ENCODE data around the gene A2M. TPM values are rescaled to one million over a fixed set of nuclear protein-coding genes. Genes with fewer than 3 reads are reported as not detected.

A2M gene
- total and polyA plus RNA-seq, 9 of the 15 experiments (the other 6 are each of a cell fraction or from before 2014, with no cell fraction given), result 0.08 to 2.3 TPM; not detected in 7

- H3K27me3 ChIP-seq (ENCODE audit: control insufficient read depth in 2 of 2, insufficient read depth in 2 of 2, low read length in 2 of 2), result peaks cover 0 to 1% of the 10 kb centered on the region in 2 experiments; a peak in 1 of 5 replicates
- 0% methylated on average over 1 of the region's 1 CpG for WGBS (ENCODE audit: insufficient coverage, low coverage, missing lambda C conversion rate)
- no peak for TF ChIP-seq TGIF2 (CRISPR knock-in tag; IDR thresholded peaks at IDR 0.05)
- TF ChIP-seq ZC3H11A (IDR thresholded peaks at IDR 0.05; ENCODE audit: low read depth, low read length), result no peak
- no peak for TF ChIP-seq MTF1 (CRISPR knock-in tag; IDR thresholded peaks at IDR 0.05; ENCODE audit: borderline replicate concordance)
- no peak for TF ChIP-seq RREB1 (CRISPR knock-in tag; IDR thresholded peaks at IDR 0.05)
- TF ChIP-seq CBX8 (IDR thresholded peaks at IDR 0.05; ENCODE audit: borderline replicate concordance, extremely low read depth, low read depth, low read length, poor library complexity, severe bottlenecking), result no peak
- no peaks in the 10 kb centered on the region for H3K79me2 ChIP-seq (ENCODE audit: control insufficient read depth, insufficient read depth, low read length)
- no peaks in the 10 kb centered on the region for H3K9me1 ChIP-seq (ENCODE audit: control insufficient read depth, insufficient read depth, low read length)
- no peak overlapping the region for H2AFZ ChIP-seq (ENCODE audit: low read depth, low read length)
- no peak for FAIRE-seq
- H3K9me3 ChIP-seq (replicated peaks; ENCODE audit: control insufficient read depth, insufficient read depth, low read depth, low read length), result no peaks in the 10 kb centered on the region
- H3K4me1 ChIP-seq (replicated peaks in 1 of 2; ENCODE audit: control insufficient read depth in 2 of 2, insufficient read depth in 2 of 2, low read length in 2 of 2), result no peaks in the 10 kb centered on the region
- intact Hi-C loops (cut with micrococcal nuclease), result no loop called here
- H4K20me1 ChIP-seq (replicated peaks; ENCODE audit: control insufficient read depth, insufficient read depth, low read length), result no peaks in the 10 kb centered on the region
- in situ Hi-C loops (cut with MboI), result no loop called here
- no peak overlapping the region for H3K4me3 ChIP-seq
- H3K4me2 ChIP-seq (ENCODE audit: insufficient read depth, low read length), result no peak overlapping the region
- CTCF ChIA-PET (ENCODE audit: low intra/inter-chr PET ratio), result no interaction called here
- BruUV-seq (replicated peaks), result no TSS peak
- no peak for ATAC-seq
- H3K36me3 ChIP-seq (ENCODE audit: control insufficient read depth, insufficient read depth, low read length), result no peaks in the 10 kb centered on the region
- POLR2A ChIA-PET, result no interaction called here
- no peak overlapping the region for H3K27ac ChIP-seq (ENCODE audit: extremely low read depth, low read depth, low read length)
- no peak overlapping the region for H3K9ac ChIP-seq (ENCODE audit: insufficient read depth in 1 of 2, low read depth in 2 of 2, low read length in 2 of 2)
- DNase-seq (ENCODE audit: extremely low read depth in 1 of 4, low spot score in 3 of 4), result no peak
Measured at GRCh38 chr12:9086087-9086486, 29.6 kb downstream of the A2M start.

Data from K562 (cell line).